Activated CD4-positive, alpha-beta T cell treated with anti-CD3 and anti-CD28 coated beads, Interleukin-2, amount 50 U/mL, for 4 hours (primary cell): Measurements from ENCODE around the gene UQCC3.
"Not testable (repeated sequence)": the region's sequence is repeated elsewhere in the genome, so short reads cannot be mapped to it uniquely, and the experiment has no call there.

Experiments used
- DNase-seq, 2 experiments: peaks; one replicate each; pipeline ENCODE4 v3.0.0-alpha.2; 2020

UQCC3 gene

GRCh38 chr11:62671608-62672389 lies at the start of gene UQCC3, which contains the start of gene LBHD1:
Gene UQCC3 (plus strand): TSS chr11:62671673. CDS start chr11:62671746, 73 bp downstream.
Gene LBHD1 (minus strand): TSS chr11:62672267. CDS start chr11:62670031, 2,236 bp downstream.
- DNase-seq = peak; percentile 64 to 69

GRCh38 chr11:62622476-62623089 lies 48.9 kb upstream of the UQCC3 start:
- no peak for DNase-seq

- no peak for DNase-seq
Observed at GRCh38 chr11:62627713-62628112, 43.8 kb upstream of the UQCC3 start.

- no peak for DNase-seq
Observed at GRCh38 chr11:62632492-62632891, 39.0 kb upstream of the UQCC3 start.

- no peak for DNase-seq
Observed at GRCh38 chr11:62644220-62644619, 27.3 kb upstream of the UQCC3 start.

GRCh38 chr11:62645671-62645945 lies 25.9 kb upstream of the UQCC3 start:
- no peak for DNase-seq

- peak; percentile 99 for DNase-seq
Observed at GRCh38 chr11:62645946-62646824, 25.3 kb upstream of the UQCC3 start, which contains the start of gene GANAB. Gene GANAB (minus strand): TSS chr11:62646613. CDS start chr11:62646599, 14 bp downstream.

GRCh38 chr11:62646825-62647608 lies 24.5 kb upstream of the UQCC3 start:
- DNase-seq = no peak

GRCh38 chr11:62647609-62648005 lies 23.9 kb upstream of the UQCC3 start:
- DNase-seq = no peak

GRCh38 chr11:62648185-62648966 lies 23.1 kb upstream of the UQCC3 start:
- DNase-seq = no peak

- no peak for DNase-seq
Observed at GRCh38 chr11:62648967-62649364, 22.5 kb upstream of the UQCC3 start.

- no peak for DNase-seq
Observed at GRCh38 chr11:62649486-62649885, 22.0 kb upstream of the UQCC3 start.

- DNase-seq = not testable (repeated sequence)
Observed at GRCh38 chr11:62650283-62650682, 21.2 kb upstream of the UQCC3 start.

- DNase-seq = no peak
Observed at GRCh38 chr11:62652161-62653006, 19.1 kb upstream of the UQCC3 start.

GRCh38 chr11:62654297-62654696 lies 17.2 kb upstream of the UQCC3 start:
- no peak for DNase-seq

GRCh38 chr11:62656796-62657429 lies 14.6 kb upstream of the UQCC3 start:
- DNase-seq = no peak

GRCh38 chr11:62664405-62665074 lies 6.9 kb upstream of the UQCC3 start:
- DNase-seq = peak; percentile 33 to 38

- DNase-seq = peak; percentile 93 to 94
Observed at GRCh38 chr11:62665075-62665598, 6.3 kb upstream of the UQCC3 start, which contains the start of the genes C11orf98 and CSKMT. Gene C11orf98 (minus strand): TSS chr11:62665210. CDS start chr11:62665169, 41 bp downstream. Gene CSKMT (plus strand): TSS chr11:62665312. CDS start chr11:62665880, 568 bp downstream.

- DNase-seq = peak; percentile 59 to 65
Observed at GRCh38 chr11:62665599-62666258, 5.7 kb upstream of the UQCC3 start.
